Activated CD8-positive, alpha-beta memory T cell treated with anti-CD3 and anti-CD28 coated beads for 48 hours (primary cell): Measurements from ENCODE around the gene XXYLT1.
"Not testable (repeated sequence)": the region's sequence is repeated elsewhere in the genome, so short reads cannot be mapped to it uniquely, and the experiment has no call there.

Experiments
- DNase-seq, 3 experiments: peaks; one replicate each; pipeline ENCODE4 v3.0.0-alpha.2; 2020; ENCODE audit warnings: low read depth in 2 of 3, low spot score in 2 of 3

XXYLT1 gene

DNA sequence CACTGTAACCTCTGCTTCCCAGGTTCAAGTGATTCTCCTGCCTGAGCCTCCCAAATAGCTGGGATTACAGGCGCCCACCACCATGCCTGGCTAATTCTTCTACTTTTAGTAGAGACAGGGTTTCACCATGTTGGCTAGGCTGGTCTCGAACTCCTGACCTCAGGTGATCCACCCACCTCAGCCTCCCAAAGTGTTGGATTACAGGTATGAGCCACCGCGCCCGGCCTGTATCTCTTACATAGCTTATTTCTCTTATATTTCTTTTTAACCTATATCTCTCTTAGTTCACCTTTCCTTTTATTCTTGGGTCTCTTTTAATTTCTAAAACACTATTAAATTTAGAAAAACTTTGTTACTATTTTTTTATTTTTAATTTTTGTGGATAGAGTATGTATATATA lies 42.1 kb downstream of the XXYLT1 start:
- DNase-seq: not testable (repeated sequence)

DNA sequence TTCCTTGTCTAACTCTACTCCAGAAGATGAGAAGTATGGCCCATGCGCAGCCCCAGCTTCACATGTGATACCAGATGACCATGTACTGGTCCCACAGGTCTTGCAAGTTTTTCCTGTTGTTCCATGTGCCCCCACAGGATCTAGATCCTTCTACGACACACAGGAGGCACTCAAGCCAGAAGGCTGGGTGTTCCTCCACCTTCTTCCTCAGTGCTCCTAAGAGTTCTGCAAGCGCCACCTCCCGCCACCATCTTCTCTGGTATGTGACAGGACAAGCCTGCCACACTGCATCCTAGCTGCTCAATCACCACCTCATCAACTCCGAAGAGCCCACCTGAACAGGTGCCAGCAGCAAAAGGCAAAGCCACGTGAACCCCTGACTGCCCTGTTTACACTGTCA lies 43.1 kb downstream of the XXYLT1 start:
- DNase-seq: no peak

DNA sequence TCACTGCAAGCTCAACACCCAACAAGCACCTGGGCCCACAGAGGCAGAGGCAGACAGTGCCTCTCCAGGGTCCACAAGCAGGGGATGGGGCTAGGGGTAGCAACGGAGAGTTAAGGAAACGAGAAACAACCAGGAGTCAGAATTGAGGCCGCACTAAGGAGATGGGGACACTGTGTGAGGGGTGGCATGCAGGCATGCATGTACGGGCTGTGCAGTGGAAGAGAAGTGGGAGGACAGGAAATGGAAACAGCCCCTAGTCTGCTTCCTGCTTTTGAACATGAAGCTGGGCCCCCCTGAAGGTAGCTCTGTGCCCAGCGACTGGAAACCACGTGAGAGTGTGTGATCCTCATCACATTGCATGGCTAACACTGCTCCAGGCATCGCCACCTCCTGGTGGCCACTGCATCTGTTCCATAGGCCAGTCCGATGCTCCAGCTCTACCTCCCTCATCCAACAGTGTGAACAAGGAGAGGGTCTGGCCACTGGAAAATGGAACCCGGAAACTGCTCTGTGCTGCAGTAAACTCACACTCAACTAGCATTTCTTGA lies 44.0 kb downstream of the XXYLT1 start:
- no peak for DNase-seq

DNA sequence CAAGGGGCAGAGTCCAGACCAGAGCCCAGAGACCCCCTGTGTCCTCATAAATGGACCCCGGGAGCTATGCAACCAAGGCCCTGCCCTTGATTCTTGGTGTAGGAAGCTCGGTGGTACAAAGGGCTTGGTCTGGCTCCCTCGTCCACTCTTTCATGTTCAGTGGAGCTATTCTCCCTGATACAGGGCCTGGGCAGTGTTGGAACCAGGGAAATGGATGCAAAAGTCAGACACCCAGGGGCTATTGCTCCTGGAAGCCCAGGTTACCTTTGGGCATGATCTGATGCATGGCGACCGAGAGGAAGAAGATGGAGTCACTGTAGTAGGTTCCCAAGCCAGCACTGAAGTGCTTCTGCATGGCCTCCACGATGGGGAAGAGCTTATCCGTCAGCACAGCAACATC lies 44.5 kb downstream of the XXYLT1 start:
- DNase-seq: no peak

DNA sequence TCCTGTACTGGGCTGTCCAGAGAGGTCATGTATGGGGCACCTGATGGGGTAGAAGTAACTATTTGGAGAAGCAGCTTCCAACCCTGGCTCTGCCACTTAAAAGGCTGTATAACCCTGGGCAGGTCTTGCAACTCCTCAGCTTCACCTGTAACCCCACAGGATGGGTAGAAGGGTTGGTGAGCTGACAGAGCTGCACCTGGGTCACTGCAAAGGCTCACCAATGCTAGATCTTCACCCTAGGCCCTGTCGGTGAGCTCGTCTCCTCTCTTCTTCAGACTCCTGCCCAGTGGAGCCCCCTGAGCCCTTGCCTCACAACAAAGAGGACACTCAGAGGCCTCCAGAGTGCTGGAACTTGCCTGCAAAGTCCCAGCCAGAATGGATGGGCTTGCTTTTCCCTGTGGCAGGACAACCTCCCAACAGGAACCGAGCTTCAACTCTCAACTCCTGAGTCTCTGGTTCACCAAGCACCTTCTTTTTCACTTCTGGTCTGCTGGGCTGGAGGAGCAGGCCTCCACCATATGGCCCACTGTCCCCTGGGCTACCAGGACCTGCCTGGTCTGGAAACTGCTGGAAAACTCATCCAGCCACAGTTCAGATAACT lies 45.9 kb downstream of the XXYLT1 start:
- no peak for DNase-seq

DNA sequence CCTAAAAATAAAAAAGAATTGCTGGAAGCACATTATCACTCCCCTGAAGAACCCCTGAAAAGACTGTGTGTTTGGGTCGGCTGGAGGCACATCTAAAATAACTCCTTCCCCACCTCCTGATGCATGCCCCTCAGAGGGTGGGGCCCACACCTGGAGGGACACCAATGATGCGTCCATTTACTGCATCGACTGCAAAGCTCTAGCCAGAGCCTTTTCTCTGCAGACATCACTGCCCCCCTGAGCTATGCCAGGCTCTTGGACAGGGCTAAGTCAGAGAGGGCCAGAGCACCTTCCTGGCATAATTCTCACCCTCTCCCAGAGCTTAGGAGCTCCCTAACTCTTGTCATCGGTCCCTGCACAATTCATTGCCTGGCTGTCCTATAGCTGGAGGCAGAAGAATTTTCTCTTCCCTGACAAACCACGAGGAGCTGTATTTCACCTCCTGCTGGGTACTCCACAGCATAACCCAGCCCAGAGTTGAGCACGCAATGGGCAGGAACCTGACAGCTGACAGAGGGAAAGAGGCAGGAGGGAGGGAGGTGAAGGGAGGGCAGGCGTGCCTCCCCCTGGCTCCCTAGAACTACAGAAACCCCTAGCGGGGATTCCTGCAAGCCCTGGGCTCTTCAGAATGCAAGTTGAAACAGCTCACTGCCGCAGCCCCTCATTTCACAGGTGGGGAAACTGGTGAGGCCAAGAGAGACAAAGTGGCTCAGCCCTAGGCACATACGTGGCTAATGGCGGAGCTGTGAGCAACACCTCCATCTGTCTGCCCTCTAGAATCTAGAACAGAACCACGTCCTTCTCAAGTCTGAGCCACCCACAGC lies 46.6 kb downstream of the XXYLT1 start:
- no peak for DNase-seq

DNA sequence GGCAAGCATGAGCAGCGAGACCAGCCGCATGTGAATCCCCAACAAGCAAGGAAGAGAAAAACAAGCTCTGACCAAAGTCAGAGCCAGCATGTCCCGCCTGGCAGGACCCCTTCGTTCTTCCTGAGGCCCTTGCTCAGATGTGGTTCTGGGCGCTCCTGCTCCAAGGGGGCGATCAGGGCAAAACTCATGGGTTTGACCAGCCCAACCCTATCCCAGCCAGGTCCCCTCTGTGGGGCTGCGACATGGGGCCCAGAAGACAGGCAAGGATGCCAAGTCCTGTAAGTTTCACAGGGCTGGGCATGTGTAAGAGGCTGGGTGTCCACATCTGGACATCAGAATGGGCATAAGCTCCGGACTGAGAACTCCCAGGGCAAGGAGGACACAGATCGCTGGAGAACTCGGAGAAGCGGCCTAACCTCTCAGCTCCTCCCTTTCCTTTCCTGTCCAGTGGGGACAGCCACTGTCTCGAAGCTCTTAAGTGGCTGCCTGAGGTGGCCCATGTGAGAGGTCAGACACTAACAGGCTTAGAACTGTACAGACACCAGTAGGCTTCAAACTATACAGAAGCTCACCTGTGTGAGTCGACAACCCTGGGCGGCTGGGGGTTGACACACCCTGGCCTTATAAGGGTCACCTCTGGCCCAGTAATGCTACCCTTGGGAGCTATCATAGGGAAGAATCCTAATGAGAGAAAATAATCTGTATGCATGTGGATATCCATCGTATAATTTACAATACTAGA lies 48.9 kb downstream of the XXYLT1 start:
- no peak for DNase-seq

DNA sequence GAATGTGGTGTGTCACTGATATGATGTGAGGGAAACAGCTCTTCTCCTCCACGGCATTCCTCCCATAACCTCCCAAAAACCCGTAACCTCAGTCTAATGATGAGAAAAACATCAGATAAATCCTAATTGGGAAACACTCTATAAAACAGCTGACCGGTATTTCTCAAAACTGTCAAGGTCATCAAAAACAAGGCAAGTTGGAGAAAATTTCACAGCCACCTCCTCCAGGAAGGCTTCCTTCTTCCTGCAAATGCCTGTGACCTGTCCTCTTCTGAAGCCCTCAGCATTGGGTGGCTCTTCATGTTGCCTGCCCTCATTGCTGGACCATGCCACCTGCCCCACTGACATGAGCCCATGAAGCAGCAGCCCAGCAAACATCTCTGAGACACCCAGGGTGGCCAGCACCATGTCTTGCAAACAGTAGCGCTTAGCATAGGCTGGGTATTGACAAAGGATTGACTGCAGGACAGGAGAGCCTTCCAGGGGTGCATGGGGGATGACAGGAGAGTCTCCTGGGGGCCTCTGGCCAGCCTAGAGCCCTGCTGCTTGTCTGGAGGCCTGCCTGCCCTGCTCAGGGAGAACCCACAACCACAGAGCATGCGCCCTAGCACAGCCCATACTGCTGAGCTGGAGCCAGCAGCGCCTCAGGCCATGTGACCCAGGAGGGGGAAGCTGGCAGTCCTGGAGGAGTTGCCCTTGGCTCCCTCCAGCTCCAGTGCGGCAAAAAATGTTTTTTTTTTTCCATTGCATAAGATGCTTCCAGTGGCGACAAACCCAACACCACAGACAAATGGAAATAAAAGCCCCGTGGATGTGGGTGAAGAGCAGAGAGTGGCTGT lies 49.7 kb downstream of the XXYLT1 start:
- no peak for DNase-seq

DNA sequence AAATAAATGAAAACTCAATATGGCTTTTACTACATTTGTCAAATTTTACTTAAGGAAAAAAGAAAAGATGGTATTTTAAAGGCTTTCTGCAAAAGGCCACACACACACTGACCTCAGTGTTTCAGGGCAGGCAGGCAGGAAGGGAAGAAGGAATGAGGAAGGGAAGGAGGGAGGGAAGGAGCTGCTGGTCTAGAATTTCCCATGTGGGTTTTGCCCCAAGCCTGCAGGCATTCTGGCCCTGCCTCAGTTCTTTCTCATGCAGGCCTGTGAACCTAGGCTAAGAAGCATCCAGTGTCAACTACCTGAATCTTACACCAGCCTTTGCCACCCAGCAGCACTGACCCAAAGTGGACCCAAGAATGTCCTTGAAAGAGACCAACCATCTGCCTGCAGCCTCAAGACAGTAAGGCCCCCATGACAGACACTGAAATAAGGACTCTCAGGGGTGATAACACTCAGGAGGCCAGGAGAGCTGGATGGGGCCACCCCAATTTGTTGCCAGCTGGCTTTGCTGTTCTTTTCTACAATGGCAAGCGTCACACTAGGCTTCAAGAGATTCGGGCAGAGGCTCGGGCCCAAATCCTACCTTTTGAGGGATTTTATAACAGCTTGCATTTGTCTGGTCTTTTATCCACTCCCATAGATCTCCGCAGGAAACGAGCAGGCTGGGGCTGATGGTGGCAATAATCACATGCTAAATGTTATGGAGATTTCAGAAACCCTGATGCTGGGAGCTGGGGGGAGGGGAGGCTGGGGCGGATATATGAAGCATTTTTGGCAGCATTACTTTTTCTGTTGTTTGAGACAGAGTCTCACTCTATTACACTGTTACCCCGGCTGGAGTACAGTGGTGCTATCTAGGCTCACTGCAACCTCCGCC lies 51.4 kb downstream of the XXYLT1 start:
- no peak for DNase-seq

DNA sequence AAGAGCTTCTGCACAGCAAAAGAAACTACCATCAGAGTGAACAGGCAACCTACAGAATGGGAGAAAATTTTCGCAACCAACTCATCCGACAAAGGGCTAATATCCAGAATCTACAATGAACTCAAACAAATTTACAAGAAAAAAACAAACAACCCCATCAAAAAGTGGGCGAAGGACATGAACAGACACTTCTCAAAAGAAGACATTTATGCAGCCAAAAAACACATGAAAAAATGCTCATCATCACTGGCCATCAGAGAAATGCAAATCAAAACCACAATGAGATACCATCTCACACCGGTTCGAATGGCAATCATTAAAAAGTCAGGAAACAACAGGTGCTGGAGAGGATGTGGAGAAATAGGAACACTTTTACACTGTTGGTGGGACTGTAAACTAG lies 52.6 kb downstream of the XXYLT1 start:
- not testable (repeated sequence) for DNase-seq

DNA sequence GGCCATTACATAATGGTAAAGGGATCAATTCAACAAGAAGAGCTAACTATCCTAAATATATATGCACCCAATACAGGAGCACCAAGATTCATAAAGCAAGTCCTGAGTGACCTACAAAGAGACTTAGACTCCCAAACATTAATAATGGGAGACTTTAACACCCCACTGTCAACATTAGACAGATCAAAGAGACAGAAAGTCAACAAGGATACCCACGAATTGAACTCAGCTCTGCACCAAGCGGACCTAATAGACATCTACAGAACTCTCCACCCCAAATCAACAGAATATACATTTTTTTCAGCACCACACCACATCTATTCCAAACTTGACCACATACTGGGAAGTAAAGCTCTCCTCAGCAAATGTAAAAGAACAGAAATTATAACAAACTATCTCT lies 55.4 kb downstream of the XXYLT1 start:
- not testable (repeated sequence) for DNase-seq

DNA sequence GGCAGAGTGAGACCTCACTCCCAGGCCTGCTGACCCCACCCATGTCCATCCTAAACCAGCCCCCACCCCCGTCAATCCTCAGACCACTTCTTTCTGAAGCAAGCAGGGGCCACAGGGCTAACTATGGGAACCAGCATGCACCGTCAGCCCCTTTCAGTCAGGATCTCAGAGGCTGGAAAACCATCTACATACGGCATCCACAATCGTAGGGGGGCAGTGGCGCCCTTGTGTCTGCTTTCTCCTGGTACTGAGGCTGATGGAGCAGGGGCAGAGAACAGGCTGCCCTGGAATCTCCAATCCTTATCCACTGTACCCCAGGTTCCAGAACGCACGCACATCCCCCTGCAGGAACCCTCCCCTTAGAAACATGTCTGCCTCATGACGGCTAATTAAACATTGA lies 56.6 kb downstream of the XXYLT1 start:
- DNase-seq: no peak

DNA sequence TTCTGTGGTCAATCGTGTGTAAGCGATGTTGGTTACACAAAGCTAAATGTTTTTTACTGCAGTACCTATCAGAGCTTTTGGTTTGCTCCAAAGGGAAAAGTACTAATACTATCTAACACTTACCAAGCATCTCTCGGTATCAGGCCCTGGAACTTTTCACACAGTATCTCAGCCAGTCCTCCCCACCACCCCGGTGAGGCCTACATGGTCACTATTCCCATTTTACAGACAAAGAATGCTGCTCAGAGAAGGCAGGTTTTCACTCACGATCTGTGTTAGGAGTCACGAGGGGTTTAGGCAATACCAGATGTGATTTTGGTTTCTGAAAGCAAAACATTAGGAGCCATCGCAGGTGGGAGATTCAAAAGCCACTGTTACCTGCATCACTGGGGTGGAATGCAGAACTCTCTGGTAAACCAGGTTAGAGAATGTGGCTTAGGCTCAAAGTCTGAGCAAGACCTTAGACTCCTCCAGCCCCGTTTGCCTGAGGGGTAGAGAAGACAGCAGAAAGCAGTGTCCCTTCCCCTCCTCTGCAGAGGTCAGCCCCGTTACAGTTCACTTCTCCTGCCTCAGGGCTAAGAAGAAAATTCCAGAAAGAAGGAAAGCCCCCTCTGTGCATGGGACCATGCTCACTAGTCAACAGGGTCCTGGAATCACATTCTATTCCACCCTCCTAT lies 57.2 kb downstream of the XXYLT1 start:
- DNase-seq: no peak

DNA sequence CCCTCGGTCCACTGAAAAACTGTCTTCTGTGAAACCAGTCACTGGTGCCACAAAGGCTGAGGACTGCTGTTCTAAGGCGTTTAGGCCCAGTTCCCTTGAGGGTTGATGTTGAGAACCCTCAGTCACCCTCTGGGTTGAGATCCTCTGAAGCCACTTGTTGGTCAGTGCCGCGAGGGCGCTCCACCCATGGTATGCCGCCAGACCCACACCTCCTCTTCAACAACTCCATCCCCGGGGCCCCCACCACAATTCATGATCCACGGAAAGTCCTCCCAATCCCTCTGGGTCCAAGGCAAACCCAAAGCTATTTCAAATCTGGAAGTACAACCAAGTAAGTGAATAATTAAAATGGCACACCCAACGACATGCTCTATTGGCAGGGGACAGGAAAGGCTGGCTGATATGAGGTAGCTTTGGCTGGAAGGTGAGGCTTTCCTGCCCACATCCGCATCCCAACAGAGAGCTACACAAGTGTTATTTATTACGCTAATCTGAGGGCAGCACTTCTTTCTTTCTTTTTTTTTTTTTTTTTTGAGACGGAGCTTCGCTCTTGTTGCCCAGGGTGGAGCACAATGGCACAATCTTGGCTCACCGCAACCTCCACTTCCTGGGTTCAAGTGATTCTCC lies 58.1 kb downstream of the XXYLT1 start:
- no peak for DNase-seq

DNA sequence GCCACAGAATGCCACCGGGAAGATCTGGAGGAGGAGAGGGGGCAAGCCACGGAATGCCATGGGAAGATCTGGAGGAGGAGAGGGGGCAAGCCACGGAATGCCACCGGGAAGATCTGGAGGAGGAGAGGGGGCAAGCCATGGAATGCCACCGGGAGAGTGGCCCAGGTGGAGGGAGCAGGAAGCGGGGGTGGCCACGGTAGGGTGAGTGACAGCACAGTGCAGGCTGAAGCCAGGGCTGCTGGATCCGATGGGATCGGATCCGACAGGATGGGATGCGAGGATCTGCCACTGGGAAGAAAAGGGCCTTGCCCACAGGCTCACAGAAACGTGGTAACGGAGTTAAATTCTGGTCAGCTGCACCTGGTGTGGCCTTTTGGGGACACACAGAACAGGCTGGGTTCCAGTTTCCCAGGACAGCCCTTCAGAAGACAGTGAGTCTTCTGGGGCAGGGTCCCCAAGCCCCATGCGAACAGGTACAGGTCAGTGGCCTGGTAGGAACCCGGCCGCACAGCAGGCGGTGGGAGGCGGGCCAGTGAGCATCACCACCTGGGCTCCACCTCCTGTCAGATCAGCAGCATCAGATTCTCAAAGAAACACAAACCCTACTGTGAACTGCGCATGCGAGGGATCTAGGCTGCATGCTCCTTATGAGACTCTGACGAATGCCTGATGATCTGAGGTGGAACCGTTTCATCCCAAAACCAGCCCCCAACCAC lies 58.8 kb downstream of the XXYLT1 start:
- DNase-seq: no peak

DNA sequence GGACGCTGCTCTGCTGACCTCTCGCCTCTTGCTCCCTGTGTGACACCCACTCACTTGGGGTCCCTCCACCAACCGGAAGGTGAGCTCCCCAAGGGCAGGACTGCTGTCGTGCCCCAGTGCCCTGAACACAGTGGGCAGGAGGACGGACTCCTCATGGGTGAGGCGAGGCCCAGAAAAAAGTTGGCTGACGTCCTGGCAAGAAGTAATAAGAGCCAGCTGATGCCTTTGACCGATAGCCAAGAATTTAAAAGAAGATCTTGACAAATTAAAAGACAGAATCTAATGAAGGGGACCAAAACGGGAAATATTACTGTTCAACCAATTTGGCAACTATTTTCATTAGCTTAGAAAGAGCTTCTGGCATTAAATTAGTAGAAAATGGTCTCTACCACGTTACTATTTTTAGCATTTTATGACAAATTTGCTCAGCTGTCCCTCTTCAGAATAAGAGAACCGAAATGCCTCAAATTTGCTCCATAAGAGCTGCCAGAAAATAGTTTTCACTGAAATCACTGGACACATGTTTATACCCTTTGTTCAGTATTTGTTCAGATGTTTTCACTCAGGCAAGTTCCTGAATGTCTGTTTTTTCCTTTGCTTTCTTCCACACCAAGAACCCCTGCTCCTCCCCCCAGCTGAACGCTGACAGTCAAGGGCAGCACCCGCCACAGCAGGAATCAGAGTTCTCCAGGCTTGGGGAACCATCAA lies 60.5 kb downstream of the XXYLT1 start:
- no peak for DNase-seq

DNA sequence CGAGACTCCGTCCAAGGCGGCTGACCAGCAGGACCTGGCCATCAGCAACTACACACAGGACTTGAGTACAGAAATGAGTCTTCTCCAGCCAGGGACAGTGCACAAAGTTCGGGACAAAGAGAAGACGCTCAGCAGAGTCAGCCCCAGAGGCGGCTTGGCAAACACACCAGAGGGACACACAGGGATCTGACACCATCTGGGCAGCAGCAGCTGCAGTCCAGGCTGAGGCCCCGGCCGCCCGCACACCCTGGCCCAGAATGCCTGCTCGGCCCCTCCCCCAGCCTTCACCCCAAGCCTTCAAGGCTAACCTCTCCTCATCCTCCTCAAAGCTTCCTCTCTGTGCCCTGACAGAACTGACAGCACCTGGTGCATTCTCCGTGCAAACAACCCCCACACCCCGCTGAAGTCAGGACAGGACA lies 61.1 kb downstream of the XXYLT1 start:
- DNase-seq: no peak
